Measurements from ENCODE around the gene C11orf98.
A peak's percentile ranks its signal among the peaks of the same experiment; 100 is the strongest.
"Not testable (repeated sequence)": the region's sequence is repeated elsewhere in the genome, so short reads cannot be mapped to it uniquely, and the experiment has no call there.

C11orf98 gene

GRCh38 chr11:62665075-62665598, at the start of gene C11orf98, which contains the start of gene CSKMT:
Gene C11orf98, minus strand, starts transcription at chr11:62665210. Its CDS starts 41 bp downstream, at chr11:62665169.
Gene CSKMT, plus strand, starts transcription at chr11:62665312. Its CDS starts 568 bp downstream, at chr11:62665880.
- peak; percentile 70 for DNase-seq

GRCh38 chr11:62713343-62713742, 48.3 kb upstream of the C11orf98 start:
- no peak for DNase-seq

GRCh38 chr11:62712861-62713260, 47.9 kb upstream of the C11orf98 start:
- DNase-seq: no peak

- no peak for DNase-seq
These were observed 47.3 kb upstream of the C11orf98 start for GRCh38 chr11:62712276-62712812.

GRCh38 chr11:62710001-62710345, 45.0 kb upstream of the C11orf98 start:
- DNase-seq: no peak

- DNase-seq: peak; percentile 58
These were observed 44.4 kb upstream of the C11orf98 start for GRCh38 chr11:62709247-62710000.

GRCh38 chr11:62708793-62709192, 43.8 kb upstream of the C11orf98 start:
- no peak for DNase-seq

- DNase-seq: no peak
These were observed 43.4 kb upstream of the C11orf98 start for GRCh38 chr11:62708392-62708791.

GRCh38 chr11:62707277-62707861, 42.4 kb upstream of the C11orf98 start, which contains the start of the genes BSCL2 and GNG3:
Gene BSCL2, minus strand, starts transcription at chr11:62707424. Its CDS starts 229 bp downstream, at chr11:62707195.
Gene GNG3, plus strand, starts transcription at chr11:62707676. Its CDS starts 620 bp downstream, at chr11:62708296.
- DNase-seq: no peak

- no peak for DNase-seq
These were observed 41.8 kb upstream of the C11orf98 start for GRCh38 chr11:62706850-62707247.

GRCh38 chr11:62705880-62706849, 41.2 kb upstream of the C11orf98 start:
- DNase-seq: peak; percentile 76

GRCh38 chr11:62705413-62705812, 40.4 kb upstream of the C11orf98 start:
- DNase-seq: no peak

GRCh38 chr11:62703921-62704320, 38.9 kb upstream of the C11orf98 start:
- not testable (repeated sequence) for DNase-seq

GRCh38 chr11:62702246-62702645, 37.2 kb upstream of the C11orf98 start:
- DNase-seq: no peak

- peak; percentile 48 for DNase-seq
These were observed 29.6 kb upstream of the C11orf98 start for GRCh38 chr11:62694455-62695167.

- not testable (repeated sequence) for DNase-seq
These were observed 28.6 kb upstream of the C11orf98 start for GRCh38 chr11:62693624-62694023.

- peak; percentile 29 for DNase-seq
These were observed 24.6 kb upstream of the C11orf98 start, which contains the start of gene LRRN4CL for GRCh38 chr11:62689421-62690183. Gene LRRN4CL, minus strand, starts transcription at chr11:62689530. Its CDS starts 1,022 bp downstream, at chr11:62688508.

GRCh38 chr11:62688491-62688890, 23.5 kb upstream of the C11orf98 start:
- DNase-seq: no peak

- no peak for DNase-seq
These were observed 22.7 kb upstream of the C11orf98 start for GRCh38 chr11:62687508-62688396.

GRCh38 chr11:62682518-62682917, 17.5 kb upstream of the C11orf98 start:
- no peak for DNase-seq
